AG09319 (cell line): ENCODE results near the gene TCF7L2.

ENCODE experiments used
- DNase-seq: peaks from one replicate; pipeline ENCODE4 v3.0.0-alpha.2; 2010; ENCODE audit warnings: low read depth; ENCODE audit errors: extremely low read depth
- CTCF ChIP-seq: IDR thresholded peaks from 2 replicates; pipeline ENCODE4 v1.5.1; 2011; ENCODE audit warnings: low read depth, mild to moderate bottlenecking, inconsistent platforms, low read length, moderate library complexity

TCF7L2 gene

DNA sequence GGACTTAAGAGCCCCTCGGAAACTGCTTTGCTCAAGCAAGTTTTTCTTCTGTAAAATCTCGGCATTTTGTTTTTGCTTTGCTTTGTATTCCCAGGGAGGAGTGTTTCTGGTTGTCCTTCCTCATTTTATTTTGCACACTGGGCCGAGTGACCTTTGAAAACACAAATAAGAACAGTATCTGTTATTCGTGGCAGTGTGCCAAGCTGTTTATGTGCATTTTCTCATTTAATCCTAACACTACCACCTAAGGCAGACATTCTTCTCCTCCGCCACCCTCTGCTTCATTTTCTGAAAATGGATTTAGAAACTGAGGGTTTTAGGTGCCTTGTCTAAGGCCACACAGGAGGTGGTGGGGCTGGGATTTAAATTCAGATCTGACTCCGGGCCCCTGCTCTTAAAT is 218.5 kb downstream of the TCF7L2 start:
- TF ChIP-seq CTCF = no peak
- DNase-seq = no peak

DNA sequence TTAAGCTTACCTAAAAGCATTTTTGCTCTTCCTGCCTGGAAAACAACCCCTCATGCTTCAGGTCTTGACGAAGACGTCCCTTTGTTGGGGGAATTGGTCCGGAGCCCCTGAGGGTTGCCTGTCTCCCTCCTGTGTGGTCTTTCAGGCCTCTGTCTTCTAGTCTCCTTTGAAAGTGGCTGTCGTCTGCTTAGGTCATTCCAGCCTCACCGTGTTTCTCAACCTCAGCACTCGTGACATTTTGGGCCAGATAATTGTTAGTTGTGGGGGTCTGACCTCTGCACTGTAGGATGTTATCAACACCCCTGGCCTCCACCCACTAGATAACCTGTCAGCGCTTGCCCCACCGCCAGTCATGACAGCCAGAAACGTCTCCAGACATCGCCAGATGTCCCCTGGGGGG is 219.1 kb downstream of the TCF7L2 start:
- no peak for TF ChIP-seq CTCF
- DNase-seq = no peak

DNA sequence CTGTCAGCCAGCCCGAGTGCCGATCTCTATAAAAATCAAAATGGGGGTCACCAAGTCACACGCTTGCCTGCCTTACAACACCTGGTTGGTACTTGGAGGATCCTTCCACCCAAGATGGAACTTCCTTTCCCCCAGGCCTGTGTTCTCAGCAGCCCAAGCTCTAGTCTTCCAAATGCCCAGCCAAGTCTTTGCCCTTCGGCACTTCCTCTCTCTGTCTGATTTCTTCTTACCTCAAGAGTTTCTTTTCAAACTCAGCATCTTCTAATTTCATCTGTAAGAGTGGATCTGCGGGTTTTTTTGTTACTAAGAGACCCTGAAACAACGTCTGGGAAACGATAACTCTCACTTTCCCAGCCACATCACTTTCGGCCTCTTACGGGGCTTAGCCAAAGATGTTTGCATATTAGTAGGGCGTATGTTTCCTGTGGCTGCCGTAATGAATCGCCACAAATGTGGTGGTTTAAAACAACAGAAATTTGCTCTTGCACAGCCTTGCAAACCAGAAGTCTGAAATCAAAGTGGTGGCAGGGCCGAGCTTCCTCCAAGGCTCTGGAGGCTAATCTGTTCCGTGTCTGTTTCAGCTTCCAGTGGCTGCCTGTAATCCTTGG is 219.9 kb downstream of the TCF7L2 start:
- TF ChIP-seq CTCF = no peak
- DNase-seq = no peak

DNA sequence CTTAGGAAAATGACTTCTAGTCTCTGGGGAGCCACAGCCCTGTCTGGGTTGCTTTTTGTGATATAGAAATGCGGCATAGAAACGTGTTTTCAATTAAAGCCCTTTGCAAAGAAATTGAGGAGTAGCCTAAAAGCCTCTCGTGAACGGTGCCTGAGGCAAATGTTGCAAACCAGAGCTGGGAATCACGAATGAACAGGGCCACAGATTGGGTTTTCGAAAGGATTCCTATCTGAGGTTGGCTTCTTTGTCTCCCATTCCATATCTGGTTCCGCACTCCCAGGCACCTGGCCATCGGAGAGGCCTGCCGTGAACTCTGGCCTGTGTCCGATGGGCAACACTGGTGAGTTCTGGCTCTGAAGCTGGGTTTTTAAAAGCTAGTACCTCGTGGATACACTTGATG is 221.6 kb downstream of the TCF7L2 start:
- no peak for DNase-seq
- TF ChIP-seq CTCF = no peak

DNA sequence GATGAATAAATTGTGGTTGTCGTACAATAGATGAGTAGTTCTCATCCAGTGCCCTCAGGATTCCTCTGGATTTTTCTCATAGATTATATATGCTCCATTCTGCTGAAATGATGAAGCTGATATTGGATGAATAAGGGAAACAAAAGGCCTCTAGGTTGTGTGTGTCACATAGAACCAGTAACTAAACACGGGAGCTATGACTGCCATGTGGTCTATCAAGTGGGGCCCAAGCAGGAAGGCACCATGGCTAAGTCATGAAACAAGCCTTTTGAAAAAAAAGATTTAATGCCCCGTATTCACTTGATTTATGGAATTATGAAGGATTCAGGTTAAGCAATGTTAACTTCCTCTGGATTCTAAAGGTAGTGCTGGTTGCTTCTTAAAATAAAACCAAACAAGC is 225.1 kb downstream of the TCF7L2 start:
- DNase-seq = no peak
- no peak for TF ChIP-seq CTCF

DNA sequence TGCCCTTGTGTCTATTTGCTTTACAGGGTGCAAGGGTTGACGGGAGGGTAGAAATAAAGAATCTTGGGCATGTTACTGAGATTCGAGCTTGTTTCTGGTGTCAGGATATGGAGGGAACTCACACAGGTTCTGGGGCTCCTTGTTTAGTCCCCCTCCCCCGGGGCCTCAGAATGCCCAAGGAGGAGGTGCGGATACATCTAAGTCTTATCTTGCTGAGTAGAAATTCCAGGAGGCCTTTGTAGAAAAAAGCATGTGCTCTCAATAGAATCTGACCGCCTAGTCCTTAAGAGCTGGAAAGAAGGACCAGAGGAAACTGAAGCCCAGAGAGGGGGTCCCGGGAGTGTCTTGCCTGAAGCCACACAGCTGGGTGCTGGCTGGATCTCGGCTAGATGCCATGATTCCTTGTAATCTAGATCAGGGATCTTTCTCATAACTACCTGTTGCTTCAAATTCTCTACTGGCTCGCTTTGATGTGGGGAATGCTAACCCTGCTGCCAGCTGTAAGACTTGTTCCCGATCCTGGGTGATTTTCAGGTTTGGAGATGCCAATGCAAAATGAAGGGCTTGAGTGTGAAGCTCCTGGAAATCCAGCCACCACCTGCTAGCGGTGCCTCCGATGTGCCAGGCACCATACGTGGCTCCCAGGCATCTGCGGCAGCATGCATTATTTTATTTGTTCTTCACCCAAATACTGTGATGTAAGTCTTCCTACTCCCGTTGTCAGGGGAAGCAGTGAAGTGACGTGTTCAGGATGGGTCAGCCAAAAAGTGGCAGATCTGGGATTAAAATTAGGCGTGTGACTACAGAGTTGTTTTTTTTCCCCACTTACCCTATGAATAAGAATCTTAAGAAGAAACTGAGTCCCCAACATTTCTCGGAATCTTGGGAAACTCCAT is 226.0 kb downstream of the TCF7L2 start:
- TF ChIP-seq CTCF = no peak

DNA sequence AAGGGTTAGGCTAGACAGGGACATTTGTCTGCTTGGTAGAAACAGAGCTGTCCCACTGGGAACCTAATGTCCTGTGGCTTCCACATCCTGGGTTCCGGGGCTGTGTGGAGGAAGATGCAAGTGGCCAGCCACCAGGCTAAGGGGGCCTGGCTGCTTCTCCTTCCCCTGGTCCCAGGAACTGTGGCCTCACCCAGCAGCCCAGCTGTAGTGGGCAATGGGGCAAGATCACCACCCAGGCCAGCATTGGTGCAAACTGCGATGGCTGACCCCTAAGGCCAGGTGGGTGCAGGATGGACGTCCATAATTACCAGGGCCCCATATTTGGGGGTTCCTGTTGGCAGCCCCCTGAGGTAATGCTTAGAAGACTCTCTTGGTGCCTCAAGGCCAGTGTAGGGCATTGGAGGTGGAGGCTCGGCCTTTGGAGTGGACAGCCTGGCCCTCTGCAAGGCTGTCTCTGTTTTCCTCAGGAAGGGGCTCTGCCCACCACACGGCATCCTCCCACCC is 226.7 kb downstream of the TCF7L2 start:
- no peak for DNase-seq
- no peak for TF ChIP-seq CTCF

More for the DNA sequence above, 226.0 kb downstream of the TCF7L2 start:
- no peak for DNase-seq
